Ascending aorta (tissue), 2 donors: ENCODE measurements around the gene MUC5B. TPM values are rescaled to one million over a fixed set of nuclear protein-coding genes. Genes with fewer than 3 reads are reported as not detected.
A peak's percentile ranks its signal among the peaks of the same experiment; 100 is the strongest.

Source experiments
- DNase-seq, 2 donors: peaks; one replicate each; pipeline ENCODE4 v3.0.0-alpha.2; 2019; ENCODE audit warnings: low spot score in 2 of 2
- H3K27ac ChIP-seq, 2 donors: fragments of 200-600 bp; sonication (generic); one replicate each; pipeline ENCODE4 v1.5.1; 2016 to 2017; ENCODE audit warnings: mild to moderate bottlenecking in 1 of 2
- H3K27me3 ChIP-seq: fragments of 200-600 bp; sonication (generic); one replicate; pipeline ENCODE4 v1.5.1; 2017
- H3K36me3 ChIP-seq, 2 donors: fragments of 200-600 bp; sonication (generic); one replicate each; pipeline ENCODE4 v1.5.1; 2016
- H3K4me1 ChIP-seq, 2 donors: fragments of 200-600 bp; sonication (generic); one replicate each; pipeline ENCODE4 v1.5.1; 2016 to 2017; ENCODE audit warnings: mild to moderate bottlenecking in 1 of 2
- H3K4me3 ChIP-seq, 2 donors: fragments of 200-600 bp; sonication (generic); one replicate each; pipeline ENCODE4 v1.5.1; 2016 to 2017; ENCODE audit warnings: mild to moderate bottlenecking in 1 of 2
- H3K9me3 ChIP-seq, 2 donors: fragments of 200-600 bp; sonication (generic); one replicate each; pipeline ENCODE4 v1.5.1; 2016
- intact Hi-C: fragments of 100-400 bp; cut with DNase I; formaldehyde crosslinking; loops from one replicate; pipeline ENCODE4 v1.15.1; 2023
- total RNA-seq: library from RNA; depleted of rRNA; stranded (reverse); fragments of >200 nt; gene quantifications from one replicate; pipeline ENCODE4 v1.1.0, GENCODE V29; 2016
- TF ChIP-seq, protein P1 (sequence below), 3 experiments: fragments of 200-600 bp in 2 of 3; fragments of 450-650 bp in 1 of 3; sonication (generic) in 2 of 3; IDR thresholded peaks; one replicate each; pipeline ENCODE4 v1.5.1; 2016 to 2019; ENCODE audit warnings: antibody characterized with exemption in 3 of 3, mild to moderate bottlenecking in 1 of 3, moderate library complexity in 1 of 3

Gene MUC5B
- total RNA-seq, 1 donor from 2014 or later: under 0.01 TPM

DNA sequence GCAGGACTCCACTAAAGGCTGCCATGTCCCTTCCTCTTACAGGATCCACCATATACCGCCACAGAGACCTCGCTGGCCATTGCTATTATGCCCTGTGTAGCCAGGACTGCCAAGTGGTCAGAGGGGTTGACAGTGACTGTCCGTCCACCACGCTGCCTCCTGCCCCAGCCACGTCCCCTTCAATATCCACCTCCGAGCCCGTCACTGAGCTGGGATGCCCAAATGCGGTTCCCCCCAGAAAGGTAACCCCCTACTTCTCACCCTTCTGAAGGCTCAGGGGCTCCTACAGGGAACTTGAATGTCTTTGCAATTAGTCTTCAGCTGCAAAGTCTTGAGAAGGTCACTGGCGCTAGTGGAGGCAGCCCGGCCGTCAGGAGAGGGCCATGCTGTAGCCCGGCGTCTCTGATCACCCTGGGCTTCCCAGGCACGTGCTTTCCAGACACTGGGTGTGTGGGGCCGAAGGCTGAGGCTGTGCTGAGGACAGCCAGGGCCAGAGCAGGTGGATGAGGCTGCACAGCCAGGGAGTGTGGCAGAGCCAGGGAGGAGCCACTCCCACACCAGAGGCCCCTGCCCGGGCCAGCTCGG is 30.0 kb upstream of the MUC5B start:
- Histone ChIP-seq H3K9me3 (no peaks in the 10 kb centered on the region), H3K36me3 (no peaks in the 10 kb centered on the region), H3K4me1 (no peaks in the 10 kb centered on the region), H3K27ac (no peak overlapping the region), H3K27me3 (no peaks in the 10 kb centered on the region), H3K4me3 (no peak overlapping the region)
- DNase-seq: peak; percentile 0 to 43
- TF ChIP-seq, protein P1, sequence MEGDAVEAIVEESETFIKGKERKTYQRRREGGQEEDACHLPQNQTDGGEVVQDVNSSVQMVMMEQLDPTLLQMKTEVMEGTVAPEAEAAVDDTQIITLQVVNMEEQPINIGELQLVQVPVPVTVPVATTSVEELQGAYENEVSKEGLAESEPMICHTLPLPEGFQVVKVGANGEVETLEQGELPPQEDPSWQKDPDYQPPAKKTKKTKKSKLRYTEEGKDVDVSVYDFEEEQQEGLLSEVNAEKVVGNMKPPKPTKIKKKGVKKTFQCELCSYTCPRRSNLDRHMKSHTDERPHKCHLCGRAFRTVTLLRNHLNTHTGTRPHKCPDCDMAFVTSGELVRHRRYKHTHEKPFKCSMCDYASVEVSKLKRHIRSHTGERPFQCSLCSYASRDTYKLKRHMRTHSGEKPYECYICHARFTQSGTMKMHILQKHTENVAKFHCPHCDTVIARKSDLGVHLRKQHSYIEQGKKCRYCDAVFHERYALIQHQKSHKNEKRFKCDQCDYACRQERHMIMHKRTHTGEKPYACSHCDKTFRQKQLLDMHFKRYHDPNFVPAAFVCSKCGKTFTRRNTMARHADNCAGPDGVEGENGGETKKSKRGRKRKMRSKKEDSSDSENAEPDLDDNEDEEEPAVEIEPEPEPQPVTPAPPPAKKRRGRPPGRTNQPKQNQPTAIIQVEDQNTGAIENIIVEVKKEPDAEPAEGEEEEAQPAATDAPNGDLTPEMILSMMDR (IDR thresholded peaks at IDR 0.05): no peak
- intact Hi-C loops: no loop called here

- DNase-seq: peak; percentile 6 to 58
- no peak overlapping the region for H3K27ac ChIP-seq
- H3K4me1 ChIP-seq: no peaks in the 10 kb centered on the region
- TF ChIP-seq, protein P1 (IDR thresholded peaks at IDR 0.05): no peak
- no peaks in the 10 kb centered on the region for H3K9me3 ChIP-seq
- H3K27me3 ChIP-seq: no peaks in the 10 kb centered on the region
- intact Hi-C loops: no loop called here
- no peaks in the 10 kb centered on the region for H3K36me3 ChIP-seq
- H3K4me3 ChIP-seq: no peak overlapping the region
Measured at GRCh38 chr11:1193326-1194230, 29.3 kb upstream of the MUC5B start.

DNA sequence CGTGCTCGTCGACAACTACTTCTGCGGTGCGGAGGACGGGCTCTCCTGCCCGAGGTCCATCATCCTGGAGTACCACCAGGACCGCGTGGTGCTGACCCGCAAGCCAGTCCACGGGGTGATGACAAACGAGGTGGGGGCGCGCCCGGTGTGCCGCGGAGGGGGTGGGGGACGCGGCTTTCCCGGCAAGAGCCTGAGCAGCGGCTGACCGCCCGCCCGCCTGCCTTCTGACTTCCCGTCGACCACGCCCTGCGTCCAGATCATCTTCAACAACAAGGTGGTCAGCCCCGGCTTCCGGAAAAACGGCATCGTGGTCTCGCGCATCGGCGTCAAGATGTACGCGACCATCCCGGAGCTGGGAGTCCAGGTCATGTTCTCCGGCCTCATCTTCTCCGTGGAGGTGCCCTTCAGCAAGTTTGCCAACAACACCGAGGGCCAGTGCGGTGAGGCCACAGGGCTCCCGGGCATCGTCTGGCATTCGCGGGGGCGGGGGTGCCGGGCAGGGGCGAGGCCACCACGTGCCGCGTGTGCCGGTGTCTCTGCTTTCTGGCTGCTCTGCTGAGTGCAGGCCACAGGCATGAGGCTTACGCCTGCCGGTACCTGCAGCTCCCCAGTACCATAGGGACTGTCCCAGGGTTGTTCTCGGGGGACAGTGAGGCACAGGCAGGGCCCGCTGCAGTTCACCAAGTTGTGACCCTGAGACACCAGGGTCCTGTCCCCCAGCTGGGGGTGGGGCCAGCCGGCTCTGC is 28.5 kb upstream of the MUC5B start:
- no peaks in the 10 kb centered on the region for H3K27me3 ChIP-seq
- no peaks in the 10 kb centered on the region for H3K4me1 ChIP-seq
- TF ChIP-seq, protein P1 (IDR thresholded peaks at IDR 0.05): no peak
- peak; percentile 1 to 48 for DNase-seq
- H3K36me3 ChIP-seq: no peaks in the 10 kb centered on the region
- no peaks in the 10 kb centered on the region for H3K9me3 ChIP-seq
- intact Hi-C loops: no loop called here
- no peak overlapping the region for H3K4me3 ChIP-seq
- no peak overlapping the region for H3K27ac ChIP-seq

- DNase-seq: peak in 1 of 2 donors; percentile 54
- Histone ChIP-seq H3K36me3 (no peaks in the 10 kb centered on the region), H3K9me3 (no peaks in the 10 kb centered on the region), H3K27me3 (no peaks in the 10 kb centered on the region), H3K4me1 (no peaks in the 10 kb centered on the region), H3K4me3 (no peak overlapping the region), H3K27ac (no peak overlapping the region)
- TF ChIP-seq, protein P1 (IDR thresholded peaks at IDR 0.05): no peak
- intact Hi-C loops: no loop called here
Measured at GRCh38 chr11:1194977-1195681, 27.7 kb upstream of the MUC5B start.
